Measurements from ENCODE around the gene NFIC. TPM values are rescaled to one million over a fixed set of nuclear protein-coding genes. Genes with fewer than 3 reads are reported as not detected.

NFIC gene
- total RNA-seq, 2 donors from 2014 or later, result 42.0 to 71.3 TPM

- H3K36me3 ChIP-seq, result no peaks in the 10 kb centered on the region
- H3K9ac ChIP-seq (ENCODE audit: low read depth in 2 of 2, low read length in 2 of 2), result no peak overlapping the region
- intact Hi-C loops (cut with DNase I), result no loop called here
- no peak for DNase-seq
- no peak for TF ChIP-seq CTCF (IDR thresholded peaks at IDR 0.05)
- no peaks in the 10 kb centered on the region for H3K9me3 ChIP-seq
- no peak overlapping the region for H3K27ac ChIP-seq
- no peaks in the 10 kb centered on the region for H3K27me3 ChIP-seq
- H3K4me3 ChIP-seq, result no peak overlapping the region
- peaks cover 5% of the 10 kb centered on the region for H3K4me1 ChIP-seq
Measured at GRCh38 chr19:3514930-3515329, 148.5 kb downstream of the NFIC start.

- Histone ChIP-seq H3K27ac (no peak overlapping the region), H3K36me3 (no peaks in the 10 kb centered on the region), H3K4me1 (peaks cover 5% of the 10 kb centered on the region), H3K9ac (ENCODE audit: low read depth in 2 of 2, low read length in 2 of 2) (no peak overlapping the region), H3K27me3 (no peaks in the 10 kb centered on the region), H3K9me3 (no peaks in the 10 kb centered on the region), H3K4me3 (no peak overlapping the region)
- DNase-seq, result no peak
- intact Hi-C loops (cut with DNase I), result no loop called here
- no peak for TF ChIP-seq CTCF (IDR thresholded peaks at IDR 0.05)
Measured at GRCh38 chr19:3515891-3516422, 149.6 kb downstream of the NFIC start.

- Histone ChIP-seq H3K9ac (ENCODE audit: low read depth in 2 of 2, low read length in 2 of 2) (no peak overlapping the region), H3K4me3 (no peak overlapping the region), H3K27me3 (no peaks in the 10 kb centered on the region), H3K36me3 (no peaks in the 10 kb centered on the region), H3K9me3 (no peaks in the 10 kb centered on the region), H3K27ac (no peak overlapping the region), H3K4me1 (peaks cover 5% of the 10 kb centered on the region)
- no peak for TF ChIP-seq CTCF (IDR thresholded peaks at IDR 0.05)
- DNase-seq, result peak; percentile 67
- intact Hi-C loops (cut with DNase I), result no loop called here
Measured at GRCh38 chr19:3516675-3517207, 150.4 kb downstream of the NFIC start.

GRCh38 chr19:3517638-3518037 is 151.3 kb downstream of the NFIC start:
- H3K9ac ChIP-seq (ENCODE audit: low read depth in 2 of 2, low read length in 2 of 2), result no peak overlapping the region
- H3K4me1 ChIP-seq, result peaks cover 5% of the 10 kb centered on the region
- no peaks in the 10 kb centered on the region for H3K36me3 ChIP-seq
- TF ChIP-seq CTCF (IDR thresholded peaks at IDR 0.05), result no peak
- H3K27me3 ChIP-seq, result no peaks in the 10 kb centered on the region
- intact Hi-C loops (cut with DNase I), result no loop called here
- no peaks in the 10 kb centered on the region for H3K9me3 ChIP-seq
- H3K4me3 ChIP-seq, result no peak overlapping the region
- H3K27ac ChIP-seq, result no peak overlapping the region
- DNase-seq, result no peak

GRCh38 chr19:3518255-3518654 is 151.9 kb downstream of the NFIC start:
- no peak for TF ChIP-seq CTCF (IDR thresholded peaks at IDR 0.05)
- intact Hi-C loops (cut with DNase I), result no loop called here
- Histone ChIP-seq H3K36me3 (no peaks in the 10 kb centered on the region), H3K27me3 (no peaks in the 10 kb centered on the region), H3K9ac (ENCODE audit: low read depth in 2 of 2, low read length in 2 of 2) (no peak overlapping the region), H3K4me3 (no peak overlapping the region), H3K4me1 (peaks cover 5% of the 10 kb centered on the region), H3K9me3 (no peaks in the 10 kb centered on the region), H3K27ac (no peak overlapping the region)
- DNase-seq, result no peak

All from colonic mucosa (tissue), 4 donors.